GM12874 (cell line): Measurements from ENCODE around the gene SCUBE3.

Experiments used
- CTCF ChIP-seq: IDR thresholded peaks from 2 replicates; pipeline ENCODE4 v1.5.1; 2011; ENCODE audit warnings: low read depth, mild to moderate bottlenecking, control low read depth, low read length, moderate library complexity; ENCODE audit not compliant: insufficient read depth

The SCUBE3 gene

GRCh38 chr6:35259194-35259947, 45.6 kb downstream of the SCUBE3 start, which contains the start of gene ZNF76:
Gene ZNF76, plus strand, starts transcription at chr6:35259735. Its CDS starts 21,417 bp downstream, at chr6:35281152.
- TF ChIP-seq CTCF, result no peak

GRCh38 chr6:35259948-35260590, 46.3 kb downstream of the SCUBE3 start:
- no peak for TF ChIP-seq CTCF

DNA sequence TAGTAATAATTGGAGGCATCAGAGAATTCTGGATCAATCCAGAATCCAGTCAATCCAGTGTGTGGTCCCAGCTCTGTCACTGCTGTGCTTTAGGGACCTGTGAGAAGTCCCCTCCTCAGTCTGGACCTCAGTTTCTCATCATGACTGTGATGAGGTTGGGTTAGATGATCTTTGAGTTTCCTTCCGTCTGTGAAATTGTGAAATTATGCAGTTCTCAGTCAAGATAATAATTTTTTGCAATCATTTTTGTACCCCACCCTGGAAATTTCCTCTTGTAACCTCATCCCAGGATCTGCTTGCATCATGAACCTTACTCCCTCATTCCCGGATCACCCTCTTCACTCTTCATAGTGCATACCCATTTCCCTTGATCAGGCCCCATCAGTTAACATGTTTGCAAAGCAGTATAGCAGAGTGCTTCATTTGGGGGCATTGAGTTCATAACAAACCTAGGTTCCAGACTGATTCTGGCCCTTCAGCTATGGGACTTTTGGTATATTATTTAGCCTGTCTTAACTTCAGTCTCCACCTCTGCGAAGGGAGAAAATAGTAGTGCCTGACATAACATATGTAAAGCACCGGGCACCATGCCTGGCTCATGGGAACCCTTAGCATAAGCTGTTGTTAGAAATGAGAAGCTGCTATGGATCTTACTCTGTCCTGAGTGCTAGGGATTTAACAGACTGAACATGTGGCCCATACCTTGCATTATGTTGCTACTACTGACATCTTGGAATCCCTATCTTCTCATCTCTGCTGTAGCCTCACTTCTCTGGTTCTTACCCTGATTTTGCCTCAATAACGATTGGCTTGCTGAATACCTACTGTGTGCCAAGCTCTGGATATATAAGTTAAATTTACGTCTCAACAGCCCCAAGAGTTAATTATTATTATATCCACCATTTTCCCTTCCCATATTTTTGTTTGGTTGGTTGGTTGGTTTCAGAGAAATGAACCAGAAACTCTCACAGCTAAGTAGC, 47.1 kb downstream of the SCUBE3 start:
- TF ChIP-seq CTCF, result no peak

- TF ChIP-seq CTCF, result no peak
These were observed 48.8 kb downstream of the SCUBE3 start for GRCh38 chr6:35262596-35262995.

DNA sequence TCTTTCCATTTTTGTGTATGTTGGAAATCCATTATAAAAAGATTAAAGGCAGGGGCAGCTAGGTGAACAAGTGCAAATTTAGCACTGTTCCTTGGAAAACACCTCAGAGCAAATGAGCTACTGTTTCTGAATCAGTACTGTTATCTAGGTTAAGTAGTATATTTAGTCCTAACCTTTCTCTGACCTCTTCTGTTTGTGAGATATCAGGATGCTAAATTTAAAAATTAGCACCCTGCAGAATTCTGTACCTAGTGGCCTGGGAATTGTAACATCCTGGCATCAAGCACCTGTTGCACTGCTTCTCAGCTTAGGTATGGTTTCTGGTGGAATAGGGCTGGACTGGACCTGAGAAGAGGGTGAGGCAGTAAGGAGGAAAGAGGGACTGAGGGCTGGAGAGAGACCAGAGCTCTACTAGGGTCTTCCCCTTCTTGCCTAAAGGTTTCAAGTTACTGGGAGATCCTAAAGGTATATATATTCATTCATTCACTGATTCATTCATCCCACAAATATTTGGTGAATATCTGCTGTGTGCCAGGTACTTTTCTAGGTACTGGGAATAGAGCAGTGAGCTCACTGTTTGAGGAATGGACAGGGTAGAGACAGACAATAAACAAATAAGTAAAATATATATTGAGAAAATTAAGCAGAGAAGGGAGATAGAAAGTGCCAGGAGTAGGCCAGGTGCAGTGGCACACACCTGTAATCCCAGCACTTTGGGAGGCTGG, 51.0 kb downstream of the SCUBE3 start:
- no peak for TF ChIP-seq CTCF

DNA sequence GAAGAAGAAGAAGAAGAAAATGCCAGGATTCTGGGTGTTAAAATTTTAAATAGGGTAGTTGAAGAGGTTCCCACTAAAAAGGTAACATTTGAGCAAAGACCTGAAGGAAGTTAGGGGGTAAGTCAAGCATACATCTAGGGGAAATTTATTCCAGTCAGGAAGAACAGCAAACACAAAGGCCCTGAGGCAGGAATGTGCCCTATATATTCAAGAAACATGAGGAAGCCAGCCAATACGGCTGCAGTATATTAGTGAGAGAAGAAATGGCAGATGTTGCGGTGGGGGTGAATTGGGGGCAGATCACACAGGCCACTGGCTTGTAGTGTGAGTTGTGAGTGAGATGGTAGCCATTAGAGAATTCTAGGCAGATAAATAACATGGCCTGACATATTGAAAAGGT, 51.8 kb downstream of the SCUBE3 start:
- no peak for TF ChIP-seq CTCF
